Prostate gland (tissue), 2 donors: ENCODE data around the gene RTCA. TPM values are rescaled to one million over a fixed set of nuclear protein-coding genes. Genes with fewer than 3 reads are reported as not detected.
"Not testable (repeated sequence)": the region's sequence is repeated elsewhere in the genome, so short reads cannot be mapped to it uniquely, and the experiment has no call there.

ENCODE experiments used
- DNase-seq: peaks from one replicate; pipeline ENCODE4 v3.0.0-alpha.2; 2019; ENCODE audit warnings: low spot score
- H3K27ac ChIP-seq, 2 donors: fragments of 200-600 bp; sonication (generic); 2 replicates each; pipeline ENCODE4 v1.5.1; 2017 to 2019
- H3K27me3 ChIP-seq: fragments of 200-600 bp; sonication (generic); replicated peaks from 2 replicates; pipeline ENCODE4 v1.5.1; 2019; ENCODE audit not compliant: insufficient read depth
- H3K36me3 ChIP-seq, 2 donors: fragments of 200-600 bp; sonication (generic); 1 replicate in 1 of 2; 2 replicates in 1 of 2; pipeline versions ENCODE4 v1.5.1 to v1.8.1; 2017 to 2019
- H3K4me1 ChIP-seq: fragments of 200-600 bp; sonication (generic); replicated peaks from 2 replicates; pipeline ENCODE4 v1.5.1; 2019
- H3K4me3 ChIP-seq, 2 donors: fragments of 200-600 bp; sonication (generic); 2 replicates each; pipeline ENCODE4 v1.5.1; 2017 to 2019
- H3K9me3 ChIP-seq: fragments of 200-600 bp; sonication (generic); 2 replicates; pipeline ENCODE4 v1.5.1; 2017
- POLR2A ChIP-seq: fragments of 450-650 bp; IDR thresholded peaks from one replicate; pipeline ENCODE4 v1.6.1; 2016; ENCODE audit warnings: antibody characterized with exemption, mild to moderate bottlenecking
- POLR2AphosphoS5 ChIP-seq: sonication (generic); formaldehyde crosslinking; IDR thresholded peaks from one replicate; pipeline ENCODE4 v1.6.1; 2017; ENCODE audit warnings: antibody characterized with exemption
- WGBS: methylation state at CpG from one replicate; pipeline ENCODE4 v1.1.5; 2018; 5-methylcytosine and 5-hydroxymethylcytosine counted together
- intact Hi-C: fragments of 100-400 bp; cut with DNase I; formaldehyde crosslinking; loops from one replicate; pipeline ENCODE4 v1.14.2; 2022
- total RNA-seq, 2 donors: library from RNA; depleted of rRNA; stranded (reverse); fragments of >200 nt; gene quantifications; one replicate each; pipeline ENCODE4 v1.1.0, GENCODE V29; 2016
- TF ChIP-seq, protein P1 (sequence below), 4 experiments: fragments of 200-600 bp in 2 of 4; fragments of 450-650 bp in 2 of 4; sonication (generic) in 2 of 4; IDR thresholded peaks; 1 replicate in 3 of 4; 2 replicates in 1 of 4; pipeline ENCODE4 v1.5.1; 2016 to 2019; ENCODE audit warnings: antibody characterized with exemption in 4 of 4, mild to moderate bottlenecking in 2 of 4, moderate library complexity in 2 of 4

The RTCA gene
- total RNA-seq, 2 donors from 2014 or later = 19.8 to 22.4 TPM

DNA sequence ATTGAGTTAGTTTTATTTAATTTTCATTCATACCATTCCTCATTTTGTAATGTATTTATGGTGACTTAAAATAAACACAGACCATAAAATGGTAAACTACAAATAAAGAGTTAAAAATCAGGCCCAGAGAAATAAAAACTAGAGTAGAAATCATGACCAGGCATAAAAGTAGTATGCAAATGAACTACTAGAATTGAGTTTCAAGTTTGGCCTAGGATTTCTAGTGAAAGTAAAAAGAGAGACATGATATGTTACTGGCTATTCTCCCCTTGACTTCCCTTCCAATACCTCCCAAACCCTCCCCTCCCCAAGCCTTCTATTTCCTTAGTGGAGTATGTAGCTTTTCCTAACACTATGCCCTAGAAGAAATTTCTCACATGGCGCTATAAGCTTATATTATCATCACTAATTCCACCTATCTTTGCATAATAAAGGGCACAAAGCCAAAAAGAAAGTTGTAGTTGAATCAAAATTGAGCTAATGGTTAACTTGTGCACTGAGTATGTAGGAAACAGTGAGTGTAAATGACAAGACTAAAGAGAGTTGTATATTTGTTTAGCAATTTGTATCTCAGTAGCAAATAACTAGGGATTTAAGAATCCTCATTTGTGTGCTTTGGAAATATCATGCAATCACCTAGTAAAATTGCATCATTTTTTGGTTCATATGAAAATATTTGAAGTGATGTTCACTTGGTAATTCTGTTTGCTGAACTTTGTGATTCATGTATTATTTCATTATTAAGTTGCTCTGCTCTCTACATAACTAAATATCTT is 56.6 kb downstream of the RTCA start:
- no peaks in the 10 kb centered on the region for H3K4me1 ChIP-seq
- H3K4me3 ChIP-seq = no peak overlapping the region
- DNase-seq = no peak
- intact Hi-C loops = no loop called here
- H3K9me3 ChIP-seq = no peaks in the 10 kb centered on the region
- H3K27ac ChIP-seq = no peak overlapping the region
- TF ChIP-seq, protein P1, sequence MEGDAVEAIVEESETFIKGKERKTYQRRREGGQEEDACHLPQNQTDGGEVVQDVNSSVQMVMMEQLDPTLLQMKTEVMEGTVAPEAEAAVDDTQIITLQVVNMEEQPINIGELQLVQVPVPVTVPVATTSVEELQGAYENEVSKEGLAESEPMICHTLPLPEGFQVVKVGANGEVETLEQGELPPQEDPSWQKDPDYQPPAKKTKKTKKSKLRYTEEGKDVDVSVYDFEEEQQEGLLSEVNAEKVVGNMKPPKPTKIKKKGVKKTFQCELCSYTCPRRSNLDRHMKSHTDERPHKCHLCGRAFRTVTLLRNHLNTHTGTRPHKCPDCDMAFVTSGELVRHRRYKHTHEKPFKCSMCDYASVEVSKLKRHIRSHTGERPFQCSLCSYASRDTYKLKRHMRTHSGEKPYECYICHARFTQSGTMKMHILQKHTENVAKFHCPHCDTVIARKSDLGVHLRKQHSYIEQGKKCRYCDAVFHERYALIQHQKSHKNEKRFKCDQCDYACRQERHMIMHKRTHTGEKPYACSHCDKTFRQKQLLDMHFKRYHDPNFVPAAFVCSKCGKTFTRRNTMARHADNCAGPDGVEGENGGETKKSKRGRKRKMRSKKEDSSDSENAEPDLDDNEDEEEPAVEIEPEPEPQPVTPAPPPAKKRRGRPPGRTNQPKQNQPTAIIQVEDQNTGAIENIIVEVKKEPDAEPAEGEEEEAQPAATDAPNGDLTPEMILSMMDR (IDR thresholded peaks at IDR 0.05) = no peak
- TF ChIP-seq POLR2A (no peak), POLR2AphosphoS5 (no peak)
- WGBS = 64% methylated on average over 1 of the region's 1 CpG
- no peaks in the 10 kb centered on the region for H3K36me3 ChIP-seq
- no peaks in the 10 kb centered on the region for H3K27me3 ChIP-seq

DNA sequence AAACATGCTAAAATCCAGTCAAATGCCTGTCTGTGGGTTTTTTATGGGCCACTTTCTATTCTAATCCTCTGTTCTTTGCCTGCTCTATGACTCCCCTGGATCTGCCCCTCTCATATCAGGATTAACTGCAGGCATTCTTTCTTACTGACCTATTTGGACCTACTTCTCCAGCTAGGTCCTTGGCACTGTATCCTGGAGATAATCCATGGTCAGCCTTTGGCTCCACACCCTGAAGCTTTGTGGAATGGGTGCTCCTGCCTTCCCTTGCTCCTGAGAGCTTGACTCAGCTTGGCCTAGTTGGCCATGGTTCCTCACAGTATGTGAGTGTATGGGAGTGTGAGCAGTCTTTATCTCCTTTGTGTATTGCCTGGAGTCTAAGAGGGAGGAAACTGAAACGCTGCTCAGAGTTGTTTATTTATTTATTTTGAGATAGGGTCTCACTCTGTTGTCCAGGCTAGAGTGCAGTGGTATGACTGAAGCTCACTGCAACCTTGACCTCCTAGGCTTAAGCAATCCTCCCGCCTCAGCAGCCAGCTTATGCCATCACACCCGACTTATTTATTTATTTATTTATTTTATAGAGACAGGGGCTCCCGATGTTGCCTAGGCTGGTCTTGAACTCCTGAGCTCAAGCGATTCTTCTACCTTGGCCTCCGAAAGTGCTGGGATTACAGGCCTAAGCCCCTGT is 57.5 kb downstream of the RTCA start:
- no peak for TF ChIP-seq POLR2AphosphoS5
- TF ChIP-seq POLR2A = no peak
- TF ChIP-seq, protein P1 (IDR thresholded peaks at IDR 0.05) = no peak
- intact Hi-C loops = no loop called here
- no peaks in the 10 kb centered on the region for H3K9me3 ChIP-seq
- DNase-seq = no peak
- WGBS = 88% methylated on average over 6 of the region's 6 CpGs
- H3K4me3 ChIP-seq = no peak overlapping the region
- H3K27me3 ChIP-seq = no peaks in the 10 kb centered on the region
- H3K4me1 ChIP-seq = no peaks in the 10 kb centered on the region
- H3K27ac ChIP-seq = no peak overlapping the region
- H3K36me3 ChIP-seq = no peaks in the 10 kb centered on the region

DNA sequence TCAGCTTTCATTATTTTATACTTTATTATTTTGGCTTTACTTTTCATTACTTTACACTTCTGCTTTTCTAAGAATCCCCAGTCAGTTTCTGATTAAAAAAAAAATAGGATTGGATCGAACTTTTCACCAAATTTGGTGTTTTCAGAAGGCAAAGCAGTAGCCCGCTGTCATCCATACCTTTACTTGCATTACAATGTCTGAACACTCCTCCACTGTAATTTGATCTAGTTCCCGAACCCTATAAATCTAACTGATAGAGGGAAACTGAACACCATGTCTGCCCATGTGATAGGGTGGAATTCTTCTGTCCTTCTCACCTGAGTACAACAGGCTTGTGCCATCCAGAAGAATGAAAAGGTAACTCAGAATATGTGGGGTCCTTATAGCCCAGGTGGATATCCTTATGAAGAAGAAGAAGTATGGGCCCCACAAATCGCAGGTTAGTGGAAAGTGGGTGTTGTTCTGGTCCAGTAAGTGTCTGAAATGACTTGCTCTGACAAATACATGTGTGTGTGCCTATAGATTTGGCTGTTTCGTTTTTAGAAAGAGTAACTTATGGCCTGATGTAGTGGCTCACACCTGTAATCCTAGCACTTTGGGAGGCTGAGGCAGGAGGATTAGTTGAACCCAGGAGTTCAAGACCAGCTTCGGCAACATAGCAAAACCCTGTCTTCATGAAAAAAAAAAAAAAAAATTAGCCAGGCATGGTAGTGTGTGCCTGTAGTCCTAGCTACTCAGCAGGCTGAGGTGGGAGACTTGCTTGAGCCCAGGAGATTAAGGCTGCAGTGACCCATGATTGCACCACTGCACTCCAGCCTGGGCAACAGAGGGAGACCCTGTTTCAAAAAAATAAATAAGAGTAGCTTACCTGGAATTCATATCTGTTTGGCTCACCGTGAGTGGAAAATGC is 59.7 kb downstream of the RTCA start:
- TF ChIP-seq POLR2AphosphoS5 (peak; percentile 52), POLR2A (no peak)
- H3K4me1 ChIP-seq = no peaks in the 10 kb centered on the region
- no peak for DNase-seq
- intact Hi-C loops = no loop called here
- no peaks in the 10 kb centered on the region for H3K36me3 ChIP-seq
- no peak overlapping the region for H3K27ac ChIP-seq
- WGBS = 63% methylated on average over 7 of the region's 7 CpGs
- no peaks in the 10 kb centered on the region for H3K9me3 ChIP-seq
- no peak overlapping the region for H3K4me3 ChIP-seq
- H3K27me3 ChIP-seq = no peaks in the 10 kb centered on the region

DNA sequence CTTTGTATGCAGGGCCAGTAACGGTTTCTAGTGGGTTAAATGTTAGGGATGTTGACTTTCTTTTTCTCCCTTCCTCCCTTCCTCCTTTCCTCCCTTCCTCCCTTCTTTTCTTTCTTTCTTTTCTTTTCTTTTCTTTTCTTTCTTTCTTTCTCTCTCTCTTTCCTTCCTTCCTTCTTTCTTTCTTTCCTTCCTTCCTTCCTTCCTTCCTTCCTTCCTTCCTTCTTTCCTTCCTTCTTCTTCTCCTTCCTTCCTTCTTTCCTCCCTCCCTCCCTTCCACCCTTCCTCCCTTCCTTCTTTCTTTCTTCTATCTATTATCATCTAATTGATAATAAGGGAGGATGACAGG is 60.3 kb downstream of the RTCA start:
- H3K36me3 ChIP-seq, H3K27me3 ChIP-seq, DNase-seq, H3K4me3 ChIP-seq, H3K9me3 ChIP-seq, intact Hi-C loops, H3K4me1 ChIP-seq, H3K27ac ChIP-seq: not testable (repeated sequence)
- 96% methylated on average over 1 of the region's 1 CpG for WGBS

DNA sequence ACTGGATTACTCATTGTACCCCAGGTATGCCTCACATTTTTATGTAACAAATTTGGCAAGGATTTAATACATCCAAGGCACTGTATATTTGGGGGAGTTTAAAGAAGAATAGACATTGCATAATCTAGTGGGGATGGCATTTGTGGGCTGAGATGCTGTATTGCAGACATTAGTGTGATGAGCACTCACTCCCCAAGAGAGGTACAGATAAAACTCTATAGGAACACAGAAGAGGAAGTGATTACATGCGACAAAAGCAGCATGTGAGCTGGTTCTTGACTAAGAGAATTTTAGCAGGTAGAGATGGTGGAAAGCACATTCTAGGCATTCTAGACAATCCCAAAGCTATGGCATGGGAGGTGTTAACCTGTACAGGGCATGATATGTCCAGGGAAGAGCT is 62.1 kb downstream of the RTCA start:
- Histone ChIP-seq H3K27ac (no peak overlapping the region), H3K27me3 (no peaks in the 10 kb centered on the region), H3K4me1 (no peaks in the 10 kb centered on the region), H3K4me3 (no peak overlapping the region), H3K36me3 (no peaks in the 10 kb centered on the region), H3K9me3 (no peaks in the 10 kb centered on the region)
- DNase-seq = no peak
- TF ChIP-seq POLR2A (no peak), POLR2AphosphoS5 (no peak)
- TF ChIP-seq, protein P1 (IDR thresholded peaks at IDR 0.05) = no peak
- intact Hi-C loops = no loop called here
- WGBS = 95% methylated on average over 1 of the region's 1 CpG

DNA sequence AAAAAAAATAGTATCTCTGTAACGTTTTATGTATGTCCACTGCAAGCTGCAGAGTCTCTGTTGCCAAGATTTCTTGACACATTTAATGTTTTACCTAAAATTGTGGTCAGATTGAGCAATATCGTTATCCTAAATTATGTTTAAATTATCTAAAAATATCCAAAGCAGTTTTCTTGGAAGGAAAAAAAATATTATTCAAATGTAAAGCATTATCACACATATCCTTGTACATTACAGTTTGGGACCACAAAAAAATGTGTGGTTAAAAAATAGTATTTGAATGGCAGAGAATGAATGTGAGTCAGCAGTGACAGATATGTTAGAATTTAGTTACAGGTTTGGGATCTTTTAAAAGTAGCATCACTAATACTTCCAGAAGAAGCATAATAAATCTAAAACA is 65.1 kb downstream of the RTCA start:
- H3K4me1 ChIP-seq, H3K4me3 ChIP-seq, intact Hi-C loops, H3K9me3 ChIP-seq, H3K27ac ChIP-seq, DNase-seq, H3K27me3 ChIP-seq, H3K36me3 ChIP-seq: not testable (repeated sequence)
- WGBS = 41% methylated on average over 2 of the region's 2 CpGs
